ENCODE data around the gene NAXD.
"Not testable (repeated sequence)": the region's sequence is repeated elsewhere in the genome, so short reads cannot be mapped to it uniquely, and the experiment has no call there.

NAXD gene

GRCh38 chr13:110628477-110628793 is 13.1 kb downstream of the NAXD start:
- no peak for DNase-seq (ENCODE audit: low spot score)

GRCh38 chr13:110628952-110629701 is 13.8 kb downstream of the NAXD start:
- DNase-seq (ENCODE audit: low spot score): no peak

GRCh38 chr13:110629735-110630134 is 14.4 kb downstream of the NAXD start:
- no peak for DNase-seq (ENCODE audit: low spot score)

- no peak for DNase-seq (ENCODE audit: low spot score)
These were observed 15.3 kb downstream of the NAXD start for GRCh38 chr13:110630566-110631119.

- DNase-seq (ENCODE audit: low spot score): not testable (repeated sequence)
These were observed 16.9 kb downstream of the NAXD start for GRCh38 chr13:110632255-110632654.

- no peak for DNase-seq (ENCODE audit: low spot score)
These were observed 18.4 kb downstream of the NAXD start for GRCh38 chr13:110633776-110634175.

GRCh38 chr13:110634558-110634957 is 19.2 kb downstream of the NAXD start:
- DNase-seq (ENCODE audit: low spot score): no peak

GRCh38 chr13:110635405-110636002 is 20.2 kb downstream of the NAXD start:
- DNase-seq (ENCODE audit: low spot score): no peak

- no peak for DNase-seq (ENCODE audit: low spot score)
These were observed 20.7 kb downstream of the NAXD start for GRCh38 chr13:110636053-110636475.

GRCh38 chr13:110636701-110637201 is 21.4 kb downstream of the NAXD start:
- DNase-seq (ENCODE audit: low spot score): no peak

- no peak for DNase-seq (ENCODE audit: low spot score)
These were observed 21.9 kb downstream of the NAXD start for GRCh38 chr13:110637275-110637674.

GRCh38 chr13:110637747-110638146 is 22.4 kb downstream of the NAXD start:
- no peak for DNase-seq (ENCODE audit: low spot score)

GRCh38 chr13:110638257-110638656 is 22.9 kb downstream of the NAXD start:
- no peak for DNase-seq (ENCODE audit: low spot score)

- no peak for DNase-seq (ENCODE audit: low spot score)
These were observed 23.8 kb downstream of the NAXD start for GRCh38 chr13:110638814-110639806.

- DNase-seq (ENCODE audit: low spot score): no peak
These were observed 24.6 kb downstream of the NAXD start for GRCh38 chr13:110639935-110640334.

- DNase-seq (ENCODE audit: low spot score): no peak
These were observed 25.3 kb downstream of the NAXD start for GRCh38 chr13:110640591-110641029.

- no peak for DNase-seq (ENCODE audit: low spot score)
These were observed 26.0 kb downstream of the NAXD start for GRCh38 chr13:110641055-110642015.

GRCh38 chr13:110642291-110642981 is 27.1 kb downstream of the NAXD start:
- DNase-seq (ENCODE audit: low spot score): no peak

- no peak for DNase-seq (ENCODE audit: low spot score)
These were observed 28.0 kb downstream of the NAXD start for GRCh38 chr13:110643324-110643723.

GRCh38 chr13:110643768-110644421 is 28.6 kb downstream of the NAXD start:
- no peak for DNase-seq (ENCODE audit: low spot score)
